GM11168 (cell line): ENCODE results near the gene TFCP2.

Experiments
- in situ Hi-C: fragments of 300-500 bp; cut with MboI; formaldehyde crosslinking; loops from one replicate; pipeline ENCODE4 v1.12.0; 2022; ENCODE audit warnings: low sequenced_read_pairs; ENCODE audit not compliant: unreplicated experiment

TFCP2 gene

DNA sequence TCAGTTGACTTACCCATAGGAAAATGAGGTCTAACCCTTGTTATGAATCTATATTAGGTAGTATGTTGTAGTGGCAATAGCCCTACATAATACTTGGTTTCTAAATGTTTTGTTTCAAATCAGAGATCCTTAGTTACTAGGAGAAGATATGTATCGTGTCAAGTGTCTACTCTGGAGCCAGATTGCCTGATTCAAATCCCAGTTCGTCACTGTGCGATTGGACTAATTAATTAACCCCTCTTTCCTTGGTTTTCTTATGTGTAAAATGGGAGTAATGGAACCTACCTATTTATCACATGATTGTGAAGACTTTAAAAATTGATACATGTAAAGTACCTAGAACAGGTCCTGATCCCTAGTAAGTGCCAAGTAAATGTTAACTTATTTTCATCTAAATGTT, 123.4 kb downstream of the TFCP2 start:
- in situ Hi-C loops: no loop called here

DNA sequence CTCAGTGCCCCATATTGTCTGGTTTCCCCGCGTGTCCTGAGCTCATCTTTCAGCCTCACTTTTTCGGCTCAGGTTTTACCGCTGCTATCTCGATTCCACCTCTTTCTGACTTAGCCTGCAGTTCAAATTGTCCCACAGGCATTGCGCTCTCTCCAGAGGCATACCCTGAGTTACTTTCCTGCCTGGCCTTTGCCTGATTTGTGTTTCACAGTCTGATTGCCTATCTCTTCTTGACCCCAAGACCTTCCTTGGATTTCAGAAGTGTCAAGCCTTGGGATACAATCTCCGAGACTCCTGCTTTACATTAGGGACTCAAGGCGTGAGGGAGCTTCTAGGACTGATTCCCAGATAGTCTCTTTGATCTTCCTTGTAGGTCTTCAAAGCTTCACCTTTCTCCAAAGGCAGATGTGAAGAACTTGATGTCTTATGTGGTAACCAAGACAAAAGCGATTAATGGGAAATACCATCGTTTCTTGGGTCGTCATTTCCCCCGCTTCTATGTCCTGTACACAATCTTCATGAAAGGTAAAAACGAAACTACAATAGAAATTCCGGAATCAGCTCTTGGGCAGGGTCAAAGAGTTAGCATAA, 124.2 kb downstream of the TFCP2 start:
- in situ Hi-C loops: no loop called here

DNA sequence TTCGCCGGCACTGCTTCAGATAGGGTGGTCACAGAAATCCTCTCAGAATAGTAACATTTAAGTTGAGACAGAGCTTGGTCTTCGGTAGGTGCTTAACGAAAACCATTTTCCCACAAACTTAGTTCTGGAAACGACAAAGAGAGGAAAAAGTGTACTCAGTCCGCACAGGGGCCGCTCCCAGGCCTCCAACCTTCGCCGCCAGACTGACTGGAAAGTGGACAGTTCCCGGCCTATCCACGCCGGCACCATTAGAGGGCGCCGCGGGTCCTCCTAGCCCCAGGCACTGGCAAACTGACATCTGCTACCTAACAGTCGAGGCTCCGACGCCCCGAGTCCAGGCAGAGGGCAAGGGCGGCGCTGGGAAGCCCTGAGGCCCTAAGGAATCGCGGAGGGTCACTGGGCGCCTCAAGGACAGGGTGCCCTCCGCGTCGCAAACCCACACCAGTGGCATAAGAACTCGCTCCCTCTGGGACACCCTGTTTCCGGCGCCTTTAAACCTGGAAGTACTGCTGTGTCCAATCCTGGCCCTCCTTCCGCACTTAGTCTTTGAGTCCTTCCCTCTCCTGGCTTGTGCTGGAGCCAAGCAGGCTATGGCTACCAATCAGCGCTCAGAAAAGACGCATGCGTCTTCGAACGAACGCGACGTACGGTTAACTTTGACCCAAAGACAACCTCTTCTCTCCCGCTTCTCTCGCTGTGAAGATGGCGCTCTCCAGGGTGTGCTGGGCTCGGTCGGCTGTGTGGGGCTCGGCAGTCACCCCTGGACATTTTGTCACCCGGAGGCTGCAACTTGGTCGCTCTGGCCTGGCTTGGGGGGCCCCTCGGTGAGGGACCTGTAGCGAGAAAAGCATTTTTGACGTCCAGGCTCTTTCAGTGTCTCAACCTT, 125.0 kb downstream of the TFCP2 start, which contains the start of gene LETMD1:
LETMD1 (plus strand) TSS at position 673 of the 886 bp plus-strand sequence; CDS start at position 703, 30 bp downstream.
- in situ Hi-C loops: no loop called here
